Measurements from ENCODE around the gene ZNF536. TPM values are rescaled to one million over a fixed set of nuclear protein-coding genes. Genes with fewer than 3 reads are reported as not detected.

ZNF536 gene
- total and polyA plus RNA-seq, 8 donors, result 0.44 to 13.4 (median 1.1) TPM; not detected in 1

DNA sequence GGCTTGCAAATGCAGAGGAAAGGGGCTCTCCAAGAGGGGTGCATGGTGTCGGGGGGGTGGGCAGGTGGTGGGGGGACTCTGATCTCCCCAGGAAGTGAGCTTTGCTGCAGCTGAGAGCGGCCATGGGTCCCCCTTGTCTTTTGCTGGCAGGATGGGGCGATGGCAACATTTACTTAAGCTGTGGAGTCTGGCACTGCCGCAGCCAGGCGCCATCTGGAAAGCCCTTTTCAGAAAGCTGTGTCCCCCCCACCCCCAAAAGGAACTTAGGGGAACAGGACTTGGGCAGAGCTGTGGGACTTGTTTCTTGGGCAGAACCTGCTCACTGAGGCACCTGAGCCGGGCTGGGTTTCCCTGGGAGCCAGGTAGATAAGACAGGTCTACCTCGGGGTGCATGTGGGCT, 80.7 kb downstream of the ZNF536 start:
- Histone ChIP-seq H3K36me3 (no peaks in the 10 kb centered on the region), H3K27me3 (peaks cover 0 to 35% (median 0%) of the 10 kb centered on the region in 3 donors), H3K4me3 (no peak overlapping the region), H3K4me1 (peaks cover 0 to 10% (median 0%) of the 10 kb centered on the region in 4 donors), H3K9me3 (no peaks in the 10 kb centered on the region), H3K27ac (no peak overlapping the region)
- intact Hi-C loops (cut with DNase I; ENCODE audit: low total_unique reads), result no loop called here
- WGBS, 5 donors, result 64 to 84% (median 79%) methylated on average over 6 to 7 of the region's 7 CpGs
- DNase-seq, result no peak
- no peak for TF ChIP-seq EP300 (IDR thresholded peaks at IDR 0.05)
- TF ChIP-seq POLR2A (IDR thresholded peaks at IDR 0.05), result no peak
- TF ChIP-seq POLR2AphosphoS5 (IDR thresholded peaks at IDR 0.05), result no peak
- TF ChIP-seq, protein P1, sequence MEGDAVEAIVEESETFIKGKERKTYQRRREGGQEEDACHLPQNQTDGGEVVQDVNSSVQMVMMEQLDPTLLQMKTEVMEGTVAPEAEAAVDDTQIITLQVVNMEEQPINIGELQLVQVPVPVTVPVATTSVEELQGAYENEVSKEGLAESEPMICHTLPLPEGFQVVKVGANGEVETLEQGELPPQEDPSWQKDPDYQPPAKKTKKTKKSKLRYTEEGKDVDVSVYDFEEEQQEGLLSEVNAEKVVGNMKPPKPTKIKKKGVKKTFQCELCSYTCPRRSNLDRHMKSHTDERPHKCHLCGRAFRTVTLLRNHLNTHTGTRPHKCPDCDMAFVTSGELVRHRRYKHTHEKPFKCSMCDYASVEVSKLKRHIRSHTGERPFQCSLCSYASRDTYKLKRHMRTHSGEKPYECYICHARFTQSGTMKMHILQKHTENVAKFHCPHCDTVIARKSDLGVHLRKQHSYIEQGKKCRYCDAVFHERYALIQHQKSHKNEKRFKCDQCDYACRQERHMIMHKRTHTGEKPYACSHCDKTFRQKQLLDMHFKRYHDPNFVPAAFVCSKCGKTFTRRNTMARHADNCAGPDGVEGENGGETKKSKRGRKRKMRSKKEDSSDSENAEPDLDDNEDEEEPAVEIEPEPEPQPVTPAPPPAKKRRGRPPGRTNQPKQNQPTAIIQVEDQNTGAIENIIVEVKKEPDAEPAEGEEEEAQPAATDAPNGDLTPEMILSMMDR (IDR thresholded peaks at IDR 0.05), result no peak

GRCh38 chr19:30453743-30454142, 81.6 kb downstream of the ZNF536 start:
- no peak overlapping the region for H3K4me3 ChIP-seq
- no peak for TF ChIP-seq EP300 (IDR thresholded peaks at IDR 0.05)
- no peak for TF ChIP-seq POLR2A (IDR thresholded peaks at IDR 0.05)
- no peak for TF ChIP-seq POLR2AphosphoS5 (IDR thresholded peaks at IDR 0.05)
- no peak for DNase-seq
- H3K4me1 ChIP-seq, result peaks cover 0 to 10% (median 0%) of the 10 kb centered on the region in 4 donors
- 72 to 86% (median 81%) methylated on average over 6 of the region's 6 CpGs for WGBS, 5 donors
- H3K27ac ChIP-seq, result no peak overlapping the region
- H3K27me3 ChIP-seq, result peaks cover 0 to 39% (median 0%) of the 10 kb centered on the region in 3 donors
- intact Hi-C loops (cut with DNase I; ENCODE audit: low total_unique reads), result no loop called here
- H3K9me3 ChIP-seq, result no peaks in the 10 kb centered on the region
- no peaks in the 10 kb centered on the region for H3K36me3 ChIP-seq

GRCh38 chr19:30455881-30456280, 83.7 kb downstream of the ZNF536 start:
- Histone ChIP-seq H3K27ac (no peak overlapping the region), H3K4me3 (no peak overlapping the region), H3K4me1 (no peaks in the 10 kb centered on the region), H3K36me3 (no peaks in the 10 kb centered on the region), H3K9me3 (peaks cover 0 to 10% (median 4%) of the 10 kb centered on the region in 4 donors), H3K27me3 (peaks cover 0 to 25% (median 0%) of the 10 kb centered on the region in 3 donors)
- WGBS, 5 donors, result 86 to 94% (median 90%) methylated on average over 1 of the region's 1 CpG
- DNase-seq, result no peak
- TF ChIP-seq EP300 (IDR thresholded peaks at IDR 0.05), result no peak
- TF ChIP-seq POLR2AphosphoS5 (IDR thresholded peaks at IDR 0.05), result no peak
- TF ChIP-seq, protein P1 (IDR thresholded peaks at IDR 0.05), result no peak
- no peak for TF ChIP-seq POLR2A (IDR thresholded peaks at IDR 0.05)
- intact Hi-C loops (cut with DNase I; ENCODE audit: low total_unique reads), result no loop called here

DNA sequence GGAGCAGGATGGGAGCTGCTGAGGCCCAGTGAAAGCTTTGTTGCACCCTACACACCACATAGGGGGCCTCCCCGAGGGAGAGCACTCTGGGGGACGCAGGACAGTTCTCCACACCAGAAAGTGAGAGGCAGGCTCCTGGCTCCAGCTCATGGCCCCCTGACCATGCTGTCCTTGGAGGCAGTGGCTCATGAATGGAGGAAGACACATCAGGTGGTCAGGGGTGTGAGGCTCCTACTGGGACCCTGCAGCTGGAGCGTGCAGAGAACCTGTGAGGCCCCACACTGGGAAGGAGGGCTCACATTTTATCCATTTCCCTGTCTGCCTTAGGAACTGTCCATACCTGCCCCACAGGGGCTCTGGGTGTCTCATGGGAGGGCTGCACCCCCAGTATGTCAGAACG, 85.3 kb downstream of the ZNF536 start:
- TF ChIP-seq POLR2A (IDR thresholded peaks at IDR 0.05), result no peak
- TF ChIP-seq, protein P1 (IDR thresholded peaks at IDR 0.05), result no peak
- no peak for TF ChIP-seq POLR2AphosphoS5 (IDR thresholded peaks at IDR 0.05)
- H3K4me1 ChIP-seq, result no peaks in the 10 kb centered on the region
- WGBS, 5 donors, result 65 to 80% (median 69%) methylated on average over 1 to 4 of the region's 4 CpGs
- intact Hi-C loops (cut with DNase I; ENCODE audit: low total_unique reads), result no loop called here
- no peaks in the 10 kb centered on the region for H3K36me3 ChIP-seq
- no peak for DNase-seq
- no peak overlapping the region for H3K27ac ChIP-seq
- H3K27me3 ChIP-seq, result peaks cover 0 to 18% (median 0%) of the 10 kb centered on the region in 3 donors
- H3K9me3 ChIP-seq, result peaks cover 0 to 10% (median 4%) of the 10 kb centered on the region in 4 donors
- H3K4me3 ChIP-seq, result no peak overlapping the region

DNA sequence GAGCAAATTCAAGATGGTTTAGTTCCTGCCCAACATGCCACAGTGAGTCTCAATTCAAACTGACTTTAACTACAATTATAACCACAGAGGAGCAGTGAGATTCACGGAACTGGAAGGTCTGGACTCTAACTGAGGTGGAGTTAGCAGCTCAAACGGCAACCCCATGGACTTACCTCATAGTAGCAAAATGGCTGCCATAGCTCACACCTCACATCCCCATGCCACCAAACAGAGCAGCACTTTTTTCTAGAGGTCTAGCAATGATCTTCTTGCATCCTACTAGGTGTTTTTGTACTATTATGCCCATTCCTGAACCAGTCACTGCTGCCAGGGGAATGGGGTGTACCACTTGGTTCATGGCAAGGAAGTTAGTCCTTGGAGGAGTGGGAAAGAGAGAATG, 87.7 kb downstream of the ZNF536 start:
- WGBS, 5 donors, result 81 to 94% (median 86%) methylated on average over 2 of the region's 2 CpGs
- DNase-seq, result no peak
- TF ChIP-seq POLR2A (IDR thresholded peaks at IDR 0.05) (no peak), EP300 (IDR thresholded peaks at IDR 0.05) (no peak), POLR2AphosphoS5 (IDR thresholded peaks at IDR 0.05) (no peak)
- TF ChIP-seq, protein P1 (IDR thresholded peaks at IDR 0.05), result no peak
- intact Hi-C loops (cut with DNase I; ENCODE audit: low total_unique reads), result no loop called here
- Histone ChIP-seq H3K4me3 (no peak overlapping the region), H3K4me1 (no peaks in the 10 kb centered on the region), H3K27me3 (peaks cover 0 to 18% (median 0%) of the 10 kb centered on the region in 3 donors), H3K9me3 (peaks cover 0 to 10% (median 4%) of the 10 kb centered on the region in 4 donors), H3K27ac (no peak overlapping the region), H3K36me3 (no peaks in the 10 kb centered on the region)
